GM12874 (cell line): Measurements from ENCODE around the gene GRIK2.

ENCODE experiments used
- CTCF ChIP-seq: IDR thresholded peaks from 2 replicates; pipeline ENCODE4 v1.5.1; 2011; ENCODE audit warnings: low read depth, mild to moderate bottlenecking, control low read depth, low read length, moderate library complexity; ENCODE audit not compliant: insufficient read depth

The GRIK2 gene

GRCh38 chr6:101994521-101994920, 601.0 kb downstream of the GRIK2 start:
- TF ChIP-seq CTCF: no peak

GRCh38 chr6:102015431-102015830, 621.9 kb downstream of the GRIK2 start:
- TF ChIP-seq CTCF: no peak

- TF ChIP-seq CTCF: no peak
Observed at GRCh38 chr6:102022281-102022680, 628.8 kb downstream of the GRIK2 start.

- TF ChIP-seq CTCF: no peak
Observed at GRCh38 chr6:102022803-102023202, 629.3 kb downstream of the GRIK2 start.

GRCh38 chr6:102023977-102024657, 630.6 kb downstream of the GRIK2 start:
- no peak for TF ChIP-seq CTCF

- TF ChIP-seq CTCF: no peak
Observed at GRCh38 chr6:102026649-102027048, 633.1 kb downstream of the GRIK2 start.

GRCh38 chr6:102028176-102028575, 634.7 kb downstream of the GRIK2 start:
- TF ChIP-seq CTCF: no peak
